ENCODE measurements around the gene HSPA12B. TPM values are rescaled to one million over a fixed set of nuclear protein-coding genes. Genes with fewer than 3 reads are reported as not detected.

The HSPA12B gene
- polyA plus RNA-seq, 1 experiment: 0.05 TPM

GRCh38 chr20:3784863-3785239, 52.4 kb downstream of the HSPA12B start:
- TF ChIP-seq, protein P1, sequence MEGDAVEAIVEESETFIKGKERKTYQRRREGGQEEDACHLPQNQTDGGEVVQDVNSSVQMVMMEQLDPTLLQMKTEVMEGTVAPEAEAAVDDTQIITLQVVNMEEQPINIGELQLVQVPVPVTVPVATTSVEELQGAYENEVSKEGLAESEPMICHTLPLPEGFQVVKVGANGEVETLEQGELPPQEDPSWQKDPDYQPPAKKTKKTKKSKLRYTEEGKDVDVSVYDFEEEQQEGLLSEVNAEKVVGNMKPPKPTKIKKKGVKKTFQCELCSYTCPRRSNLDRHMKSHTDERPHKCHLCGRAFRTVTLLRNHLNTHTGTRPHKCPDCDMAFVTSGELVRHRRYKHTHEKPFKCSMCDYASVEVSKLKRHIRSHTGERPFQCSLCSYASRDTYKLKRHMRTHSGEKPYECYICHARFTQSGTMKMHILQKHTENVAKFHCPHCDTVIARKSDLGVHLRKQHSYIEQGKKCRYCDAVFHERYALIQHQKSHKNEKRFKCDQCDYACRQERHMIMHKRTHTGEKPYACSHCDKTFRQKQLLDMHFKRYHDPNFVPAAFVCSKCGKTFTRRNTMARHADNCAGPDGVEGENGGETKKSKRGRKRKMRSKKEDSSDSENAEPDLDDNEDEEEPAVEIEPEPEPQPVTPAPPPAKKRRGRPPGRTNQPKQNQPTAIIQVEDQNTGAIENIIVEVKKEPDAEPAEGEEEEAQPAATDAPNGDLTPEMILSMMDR (IDR thresholded peaks at IDR 0.05; ENCODE audit: low read depth, low read length): no peak
- ChIA-PET POLR2A (interaction anchor here (0.5 kb wide), 1 partner anchor 161 kb away, joined by 5 read pairs; no protein-coding TSS in a partner anchor), CTCF (interaction anchor here (1.4 to 4.2 kb wide), 2 partner anchors 16 to 70 kb away, joined by 3 to 19 read pairs; no protein-coding TSS in a partner anchor)
- Histone ChIP-seq H3K4me3 (ENCODE audit: low read depth, low read length) (peak overlapping the region; percentile 79), H3K9me3 (ENCODE audit: control insufficient read depth, insufficient read depth, low read length) (peaks cover 4% of the 10 kb centered on the region; the same call in 1 of the 2 replicates), H3K27ac (ENCODE audit: low read depth, low read length) (no peak overlapping the region), H3K27me3 (ENCODE audit: control insufficient read depth, insufficient read depth, low read length) (no peaks in the 10 kb centered on the region)
- no peak for DNase-seq (ENCODE audit: low read depth, low spot score)

DNA sequence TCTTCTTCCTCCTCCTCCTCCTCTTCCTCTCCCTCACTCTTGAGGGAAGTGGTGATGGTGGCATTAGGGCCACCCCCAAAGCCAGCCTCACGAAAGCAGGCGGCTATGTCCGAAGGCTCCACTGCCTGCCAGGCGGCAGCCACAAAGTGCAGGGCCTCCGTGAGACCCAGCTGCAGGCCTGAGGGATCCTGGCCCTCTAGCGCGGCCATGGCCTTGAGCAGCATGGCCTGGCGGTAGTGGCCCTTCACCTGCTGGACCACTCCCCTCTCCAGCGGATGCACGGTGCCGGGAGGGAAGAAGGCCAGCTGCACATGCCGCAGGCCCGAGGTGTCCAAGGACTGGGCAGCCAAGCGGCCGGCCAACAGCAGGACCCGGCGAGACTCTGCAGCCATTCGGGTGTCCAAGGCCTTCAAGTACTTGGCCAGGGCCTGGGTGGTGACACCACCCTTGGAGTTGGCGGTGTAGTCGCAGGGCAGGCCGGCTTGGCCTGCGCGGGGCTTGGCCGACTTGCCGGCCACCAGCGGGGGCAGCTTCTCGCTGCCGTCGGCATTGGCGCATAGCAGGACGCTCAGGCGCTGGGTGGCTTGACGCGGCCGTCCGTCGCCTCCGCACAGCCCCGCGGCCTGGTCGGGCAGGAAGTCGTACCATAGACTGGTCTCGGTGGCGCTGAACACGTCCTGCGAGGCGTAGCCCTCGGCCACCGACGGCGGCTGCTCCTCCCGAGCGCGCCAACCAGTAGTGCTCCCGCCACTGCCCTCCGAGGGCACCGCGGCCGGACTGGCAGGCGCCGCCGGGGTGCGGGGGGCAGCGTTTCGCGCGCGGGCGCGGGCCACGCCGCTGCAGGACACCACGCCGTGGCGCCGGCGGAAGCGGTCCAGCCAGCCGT, 53.0 kb downstream of the HSPA12B start:
- no peak for DNase-seq (ENCODE audit: low read depth, low spot score)

GRCh38 chr20:3786126-3786484, 53.6 kb downstream of the HSPA12B start:
- ChIA-PET CTCF (interaction anchor here (1.0 to 6.2 kb wide), 13 partner anchors 8 to 305 kb away, joined by 3 to 87 read pairs (median 5); partner anchors contain the start of genes AP5S1 and CDC25B), POLR2A (interaction anchor here (0.6 to 2.8 kb wide), 7 partner anchors 10 to 299 kb away, joined by 3 to 19 read pairs (median 3); partner anchors contain the start of genes AP5S1 and CDC25B)
- Histone ChIP-seq H3K9me3 (ENCODE audit: control insufficient read depth, insufficient read depth, low read length) (peaks cover 4% of the 10 kb centered on the region; the same call in 1 of the 2 replicates), H3K4me3 (ENCODE audit: low read depth, low read length) (peak overlapping the region; percentile 79), H3K27me3 (ENCODE audit: control insufficient read depth, insufficient read depth, low read length) (no peaks in the 10 kb centered on the region), H3K27ac (ENCODE audit: low read depth, low read length) (peak overlapping the region; percentile 21)
- TF ChIP-seq, protein P1 (IDR thresholded peaks at IDR 0.05; ENCODE audit: low read depth, low read length): no peak
- no peak for DNase-seq (ENCODE audit: low read depth, low spot score)

More for the DNA sequence above, 53.0 kb downstream of the HSPA12B start:
- H3K4me3 ChIP-seq (ENCODE audit: low read depth, low read length): peak overlapping the region; percentile 79
- TF ChIP-seq, protein P1 (IDR thresholded peaks at IDR 0.05; ENCODE audit: low read depth, low read length): no peak
- H3K27ac ChIP-seq (ENCODE audit: low read depth, low read length): peak overlapping the region; percentile 21
- H3K27me3 ChIP-seq (ENCODE audit: control insufficient read depth, insufficient read depth, low read length): no peaks in the 10 kb centered on the region
- ChIA-PET POLR2A (interaction anchor here (0.5 to 2.8 kb wide), 7 partner anchors 10 to 160 kb away, joined by 3 to 19 read pairs (median 4); partner anchors contain the start of genes AP5S1 and CDC25B), CTCF (interaction anchor here (1.1 to 6.2 kb wide), 10 partner anchors 8 to 71 kb away, joined by 3 to 87 read pairs (median 4); partner anchors contain the start of gene AP5S1)
- H3K9me3 ChIP-seq (ENCODE audit: control insufficient read depth, insufficient read depth, low read length): peaks cover 4% of the 10 kb centered on the region; the same call in 1 of the 2 replicates

DNA sequence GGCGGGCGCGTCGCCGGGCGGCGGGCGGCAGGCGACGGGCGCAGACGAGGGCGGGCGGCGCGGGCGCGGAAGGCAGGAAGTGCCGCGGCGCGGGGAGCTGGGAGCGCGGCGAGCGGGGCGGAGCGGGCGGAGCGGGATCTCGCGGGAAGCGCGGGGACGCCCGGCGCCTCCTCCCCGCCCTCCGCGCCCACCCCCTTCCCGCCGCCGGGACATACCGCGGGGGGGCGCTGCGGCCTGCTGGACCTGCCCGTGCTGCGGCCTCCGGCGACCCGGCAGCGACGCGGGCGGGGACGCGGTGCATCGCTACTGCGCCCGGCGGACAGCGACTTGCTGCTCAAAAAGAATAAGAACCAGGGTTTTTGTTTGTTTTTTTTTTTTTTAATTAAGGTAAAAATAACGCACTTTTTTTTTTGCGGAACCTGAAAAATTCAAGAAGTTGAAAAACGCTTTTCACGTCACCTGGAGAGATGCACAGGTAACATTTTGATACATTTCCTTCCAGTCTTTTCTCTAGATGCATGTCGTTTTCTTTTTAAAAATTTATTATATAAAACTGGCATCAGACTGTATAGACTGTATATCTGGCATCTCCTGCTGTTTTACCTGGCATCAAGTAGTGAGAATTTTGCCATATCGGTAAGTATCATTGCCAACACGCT, 54.3 kb downstream of the HSPA12B start, which contains the start of gene CENPB:
Gene CENPB, minus strand, starts transcription at position 76 of the 659 bp plus-strand sequence. CDS start 257 bp downstream, outside the sequence.
- H3K4me3 ChIP-seq (ENCODE audit: low read depth, low read length): peak within 1 kb of the TSS; percentile 79
- CTCF ChIA-PET: interaction anchor here (0.7 to 6.2 kb wide), 18 partner anchors 8 to 304 kb away, joined by 3 to 87 read pairs (median 4); partner anchors contain the start of genes AP5S1 and CDC25B
- peaks cover 4% of the 10 kb centered on the region; the same call in 1 of the 2 replicates for H3K9me3 ChIP-seq (ENCODE audit: control insufficient read depth, insufficient read depth, low read length)
- H3K27ac ChIP-seq (ENCODE audit: low read depth, low read length): peak within 1 kb of the TSS; percentile 21
- H3K27me3 ChIP-seq (ENCODE audit: control insufficient read depth, insufficient read depth, low read length): no peaks in the 10 kb centered on the region
- POLR2A ChIA-PET: interaction anchor here (0.5 to 2.8 kb wide), 6 partner anchors 9 to 299 kb away, joined by 3 to 19 read pairs (median 4); partner anchors contain the start of genes ADISSP, AP5S1 and CDC25B
- TF ChIP-seq, protein P1 (IDR thresholded peaks at IDR 0.05; ENCODE audit: low read depth, low read length): peak; percentile 51
- DNase-seq (ENCODE audit: low read depth, low spot score): no peak
